SK-N-SH (cell line): ENCODE measurements around the gene SFN.

Source experiments
- CTCF ChIP-seq: fragments of 200-600 bp; sonication (generic); IDR thresholded peaks from 2 replicates; pipeline ENCODE4 v1.6.1; 2017; ENCODE audit warnings: antibody characterized with exemption, mild to moderate bottlenecking, moderate library complexity
- REST ChIP-seq: IDR thresholded peaks from 2 replicates; pipeline ENCODE4 v1.6.1; 2012; ENCODE audit warnings: mild to moderate bottlenecking, low read depth, low read length, moderate library complexity
- USF2 ChIP-seq: fragments of 150-350 bp; IDR thresholded peaks from 2 replicates; pipeline ENCODE4 v1.6.1; 2017; ENCODE audit warnings: antibody characterized with exemption, low read length, low read depth, borderline replicate concordance

DNA sequence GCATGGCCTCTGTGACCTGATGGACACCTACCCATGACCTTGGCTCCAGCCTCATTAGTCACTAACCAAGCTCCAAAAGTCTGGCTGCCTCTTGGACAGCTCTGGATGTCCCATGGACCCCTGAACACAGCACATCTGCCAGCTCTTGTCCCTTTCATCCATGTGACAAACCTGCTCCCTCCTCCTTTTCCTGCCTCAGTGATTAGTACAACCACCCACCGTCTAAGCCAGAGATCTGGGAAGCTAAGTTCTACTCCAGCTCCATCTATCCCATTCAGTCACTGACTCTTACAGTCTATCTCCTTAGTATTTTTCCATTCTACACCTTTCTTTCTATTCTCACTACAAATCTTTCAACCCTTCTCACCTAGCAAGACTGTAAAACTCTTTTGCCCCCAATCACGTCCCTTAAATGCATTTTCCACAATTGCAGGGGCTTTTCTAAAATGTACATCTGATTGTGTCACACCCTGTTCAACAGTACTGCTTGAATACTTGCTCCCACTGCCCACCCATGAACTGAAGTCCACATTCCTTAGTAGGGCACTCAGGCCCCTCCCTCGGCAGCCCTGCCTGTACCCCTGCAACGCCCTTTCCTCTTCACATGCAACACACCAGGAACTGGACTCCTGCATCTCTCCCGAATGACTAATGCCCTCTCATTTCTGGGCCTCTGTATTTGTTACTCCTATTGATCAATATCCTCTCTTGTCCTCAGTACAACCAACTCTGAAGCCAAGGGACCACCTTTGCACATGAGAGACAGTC is 19.9 kb downstream of the SFN start:
- TF ChIP-seq CTCF (no peak), REST (no peak), USF2 (no peak)
